ENCODE data around the gene NRG3.
"Not testable (repeated sequence)": the region's sequence is repeated elsewhere in the genome, so short reads cannot be mapped to it uniquely, and the experiment has no call there.

Gene NRG3

DNA sequence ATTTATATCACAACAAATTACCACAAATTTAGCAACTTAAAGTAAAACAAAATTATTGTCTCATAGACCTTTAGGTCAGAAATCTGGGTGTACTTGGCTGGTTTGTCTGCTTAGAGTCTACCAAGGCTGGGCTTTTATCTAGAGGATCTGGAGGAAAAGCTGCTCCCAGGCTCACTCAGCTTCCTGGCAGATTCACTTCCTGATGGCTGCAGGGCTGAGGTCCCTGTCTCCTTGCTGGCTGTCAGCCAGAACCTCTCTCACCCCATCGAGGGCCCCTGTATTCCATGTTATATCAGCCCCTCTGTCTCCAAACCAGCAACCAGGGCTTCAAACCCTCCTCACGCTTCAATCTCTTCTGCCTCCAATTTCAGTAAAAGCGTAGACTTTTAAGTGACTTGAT, 734.9 kb downstream of the NRG3 start:
- FAIRE-seq = no peak

DNA sequence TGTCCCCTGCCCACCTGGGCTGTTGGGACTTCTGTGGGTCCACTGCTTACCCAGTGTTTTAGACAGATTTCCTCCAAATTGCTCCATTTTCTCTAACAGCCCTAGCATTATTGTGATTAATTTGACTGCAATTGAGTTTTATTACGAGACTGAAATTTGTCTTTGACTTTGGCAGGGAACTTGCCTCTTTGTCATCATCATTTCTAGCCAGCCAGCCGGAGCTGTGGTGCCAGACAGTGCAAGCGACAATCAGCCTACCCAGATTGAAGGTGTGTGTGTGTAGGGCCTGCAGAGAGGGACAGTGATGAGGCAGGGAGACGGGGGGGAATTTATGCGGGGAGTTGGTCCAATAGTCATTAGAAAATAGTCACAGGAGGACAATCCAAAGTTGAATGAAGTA, 743.0 kb downstream of the NRG3 start:
- FAIRE-seq (no peak), DNase-seq (ENCODE audit: extremely low spot score, insufficient read length, low read depth) (no peak)

More for the DNA sequence above, 734.9 kb downstream of the NRG3 start:
- no peak for DNase-seq (ENCODE audit: extremely low spot score, insufficient read length, low read depth)

DNA sequence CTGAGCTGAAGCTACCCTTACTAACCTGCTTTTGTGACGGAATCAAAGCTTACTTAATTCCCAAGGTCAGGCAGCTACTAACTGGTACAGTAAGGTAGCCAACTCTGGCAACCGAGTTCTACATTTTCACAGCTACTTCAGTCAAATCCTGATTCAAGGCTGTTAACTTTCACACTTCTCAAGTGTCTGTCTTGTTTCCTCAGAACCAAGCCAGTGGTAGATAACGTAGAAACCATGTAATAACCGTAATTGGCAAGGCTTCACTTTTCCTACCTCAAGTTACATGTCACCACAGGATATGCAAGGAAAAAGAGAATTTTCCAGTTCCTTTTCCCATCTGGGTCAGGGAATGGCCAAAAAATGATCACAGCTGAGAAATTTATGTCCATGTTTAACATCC, 746.7 kb downstream of the NRG3 start:
- FAIRE-seq (no peak), DNase-seq (ENCODE audit: extremely low spot score, insufficient read length, low read depth) (no peak)

DNA sequence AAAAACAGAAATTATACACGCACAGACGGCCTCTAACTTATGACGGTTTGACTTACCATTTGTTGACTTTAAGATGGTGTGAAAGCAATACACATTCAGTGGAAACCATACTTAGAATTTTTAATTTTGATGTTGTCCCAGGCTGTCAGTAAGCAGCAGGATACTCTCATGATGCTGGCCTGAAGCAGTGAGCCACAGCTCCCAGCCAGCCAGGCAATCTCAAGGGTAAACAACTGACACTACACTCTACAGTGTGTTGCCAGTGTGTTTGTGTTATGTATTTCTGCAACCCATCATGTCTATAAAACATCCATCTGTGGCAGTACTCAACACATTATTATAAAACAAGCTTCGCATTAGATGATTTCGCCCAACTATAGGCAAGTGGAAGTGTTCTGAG, 747.5 kb downstream of the NRG3 start:
- DNase-seq (ENCODE audit: extremely low spot score, insufficient read length, low read depth) (no peak), FAIRE-seq (no peak)

DNA sequence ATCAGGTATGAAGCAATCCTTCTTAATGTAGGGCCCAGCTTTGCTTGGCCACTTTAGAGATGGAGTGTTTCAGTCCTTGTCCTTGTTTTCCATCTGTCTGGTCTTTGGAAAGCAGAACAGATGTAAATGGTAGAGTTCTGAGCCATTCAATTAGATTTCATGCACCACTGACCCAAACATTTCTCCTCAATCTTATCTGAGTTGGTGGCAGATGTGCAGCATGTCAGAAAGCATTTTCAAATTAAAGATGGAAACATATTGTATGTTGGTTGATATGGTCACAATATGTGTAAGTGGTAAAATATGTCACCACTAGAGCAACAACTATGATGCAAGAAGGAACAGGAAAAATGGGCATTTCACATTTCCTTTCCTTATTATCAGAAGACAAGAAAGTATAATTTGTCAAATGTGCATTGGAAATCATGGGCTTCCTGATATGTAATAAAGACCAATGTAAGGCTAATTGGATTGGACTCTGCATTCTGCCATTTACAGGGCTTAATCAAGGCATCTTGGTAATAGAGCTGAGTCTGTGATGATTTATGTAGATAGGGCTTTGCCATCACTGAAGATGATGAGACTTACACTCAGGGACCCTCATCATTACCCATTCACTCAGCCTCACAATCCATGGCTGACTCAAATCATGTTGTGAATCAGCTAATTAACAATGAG, 750.7 kb downstream of the NRG3 start:
- DNase-seq (ENCODE audit: extremely low spot score, insufficient read length, low read depth) (no peak), FAIRE-seq (no peak)

DNA sequence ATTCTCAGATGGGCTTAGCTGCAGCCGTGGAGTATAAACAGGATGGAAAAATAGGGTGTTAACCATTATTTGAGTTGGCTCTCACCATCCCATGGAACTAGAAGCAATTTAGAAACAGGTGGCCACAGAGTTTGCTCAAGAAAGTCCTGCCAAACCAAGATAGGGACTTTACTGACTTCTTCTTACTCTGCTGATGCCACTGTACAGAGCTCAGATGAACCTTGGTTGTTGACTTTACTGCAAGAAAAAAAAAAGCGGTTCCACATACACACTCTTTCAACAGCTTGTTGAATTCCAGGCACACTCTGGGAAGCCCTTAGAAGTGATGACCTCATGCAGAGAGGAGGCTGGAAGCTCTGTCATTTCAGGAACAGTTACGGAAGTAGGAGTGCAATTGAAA, 753.4 kb downstream of the NRG3 start:
- no peak for FAIRE-seq
- DNase-seq (ENCODE audit: extremely low spot score, insufficient read length, low read depth) = no peak

DNA sequence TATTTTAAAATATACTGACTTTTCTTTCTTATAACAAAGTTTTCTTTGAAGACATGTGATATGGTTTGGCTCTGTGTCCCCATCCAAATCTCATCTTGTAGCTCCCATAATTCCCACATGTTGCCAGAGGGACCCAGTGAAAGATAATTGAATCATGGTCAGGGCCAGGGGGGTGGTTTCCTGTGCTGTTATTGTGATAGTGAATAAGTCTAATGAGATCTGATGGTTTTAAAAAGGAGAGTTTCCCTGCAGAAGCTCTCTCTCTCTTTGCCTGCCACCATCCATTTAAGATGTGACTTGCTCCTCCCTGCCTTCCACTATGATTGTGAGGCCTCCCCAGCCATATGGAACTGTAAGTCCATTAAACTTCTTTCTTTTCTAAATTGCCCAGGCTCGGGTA, 768.1 kb downstream of the NRG3 start:
- FAIRE-seq (no peak), DNase-seq (ENCODE audit: extremely low spot score, insufficient read length, low read depth) (no peak)

DNA sequence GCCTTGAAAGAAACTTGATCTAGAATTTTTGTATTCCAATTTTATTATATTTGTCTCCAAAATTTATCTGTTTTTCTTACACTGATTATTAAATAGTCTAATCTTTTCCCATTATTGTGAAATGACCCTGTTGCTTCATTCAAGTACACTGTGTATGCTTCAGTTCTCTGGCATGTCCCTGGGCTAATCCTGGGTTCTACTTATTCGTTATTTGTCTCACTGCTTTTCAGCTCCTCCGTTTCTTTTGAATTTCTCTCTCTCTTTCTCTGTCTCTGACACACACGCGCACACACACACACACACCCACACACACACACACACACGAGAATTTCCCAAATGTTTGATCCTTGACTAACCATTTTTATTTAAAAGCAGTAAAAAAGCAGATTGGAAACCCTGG, 768.6 kb downstream of the NRG3 start:
- FAIRE-seq = no peak
- no peak for DNase-seq (ENCODE audit: extremely low spot score, insufficient read length, low read depth)

DNA sequence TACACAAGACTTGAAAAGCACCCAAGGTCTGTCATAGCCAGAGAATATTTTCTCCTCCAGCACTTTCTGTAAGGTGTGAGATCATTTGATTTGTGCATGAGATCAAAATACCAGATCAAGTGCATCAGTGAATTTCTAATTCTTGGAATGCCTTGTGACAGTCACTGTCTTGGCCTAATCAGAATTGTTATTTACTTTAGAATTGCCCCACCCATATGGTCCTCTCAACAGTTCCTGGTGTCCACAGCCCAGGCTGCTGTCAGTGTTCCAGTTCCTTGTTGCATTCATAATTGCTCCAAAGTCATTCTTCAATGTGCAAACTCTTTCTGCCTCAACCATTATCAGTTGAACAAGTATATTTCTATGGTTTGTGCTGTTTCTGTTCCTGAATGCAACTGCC, 770.2 kb downstream of the NRG3 start:
- DNase-seq (ENCODE audit: extremely low spot score, insufficient read length, low read depth) (no peak), FAIRE-seq (no peak)

DNA sequence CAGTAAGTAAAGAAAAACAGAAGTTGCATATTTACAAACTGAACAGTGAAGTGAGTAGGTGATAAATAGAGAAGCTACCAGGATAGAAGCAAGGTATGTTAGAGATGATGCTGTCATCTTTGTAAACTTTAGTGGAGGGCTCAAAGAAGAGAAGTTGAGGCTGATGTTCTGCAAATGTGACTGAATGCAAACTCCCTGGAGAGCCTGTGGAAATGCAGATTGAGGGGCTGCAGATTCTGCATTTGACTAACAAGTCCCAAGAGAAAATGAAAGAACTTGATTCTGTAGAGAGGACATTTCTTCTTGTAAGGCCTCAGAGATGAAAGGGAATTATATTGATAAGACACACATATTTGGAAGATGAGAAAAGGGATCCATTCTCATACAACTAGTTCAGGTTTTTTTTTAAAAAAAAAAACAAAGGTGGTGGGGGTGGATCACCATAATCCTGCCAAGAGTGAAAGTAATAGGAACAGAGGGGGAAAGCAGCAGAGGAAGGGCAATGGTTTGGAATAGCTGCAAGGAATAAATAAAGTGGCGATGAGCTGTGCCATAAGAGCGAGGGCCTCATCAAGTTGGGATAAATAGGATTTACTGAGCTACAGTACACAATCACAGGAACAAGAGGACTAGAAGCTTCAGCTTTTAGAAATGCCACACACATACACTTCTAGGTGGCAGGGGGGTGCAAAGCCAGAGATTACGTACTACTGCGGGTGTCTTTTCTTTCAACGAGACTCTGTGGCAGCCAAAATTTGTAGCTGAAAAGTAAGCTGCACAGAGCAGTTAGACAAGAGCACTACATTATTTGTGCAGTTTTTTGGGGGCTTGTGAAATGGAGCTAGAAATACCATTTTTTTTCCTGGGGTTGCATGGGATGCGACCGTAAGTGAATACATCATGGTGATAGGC, 778.5 kb downstream of the NRG3 start:
- FAIRE-seq = no peak
- no peak for DNase-seq (ENCODE audit: extremely low spot score, insufficient read length, low read depth)

DNA sequence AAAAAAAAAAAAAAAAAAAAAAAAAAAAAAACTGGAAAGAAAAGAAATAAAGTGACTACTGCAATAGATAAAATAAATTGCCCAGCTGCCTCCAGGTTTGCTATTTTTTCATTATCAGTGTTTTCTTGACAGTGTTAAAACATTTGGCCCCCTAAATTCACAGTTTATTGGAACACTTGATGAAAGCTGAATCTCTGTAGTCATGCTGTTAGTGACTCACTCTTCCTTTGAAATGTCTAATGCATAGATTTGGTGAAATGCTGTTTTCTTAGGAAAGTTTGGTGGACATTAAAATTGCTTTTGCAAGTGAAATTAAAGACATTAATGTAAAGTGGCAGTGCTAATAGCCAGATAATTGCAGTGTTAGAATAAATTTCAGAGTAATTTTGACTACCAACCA, 785.2 kb downstream of the NRG3 start:
- FAIRE-seq (no peak), DNase-seq (ENCODE audit: extremely low spot score, insufficient read length, low read depth) (no peak)

DNA sequence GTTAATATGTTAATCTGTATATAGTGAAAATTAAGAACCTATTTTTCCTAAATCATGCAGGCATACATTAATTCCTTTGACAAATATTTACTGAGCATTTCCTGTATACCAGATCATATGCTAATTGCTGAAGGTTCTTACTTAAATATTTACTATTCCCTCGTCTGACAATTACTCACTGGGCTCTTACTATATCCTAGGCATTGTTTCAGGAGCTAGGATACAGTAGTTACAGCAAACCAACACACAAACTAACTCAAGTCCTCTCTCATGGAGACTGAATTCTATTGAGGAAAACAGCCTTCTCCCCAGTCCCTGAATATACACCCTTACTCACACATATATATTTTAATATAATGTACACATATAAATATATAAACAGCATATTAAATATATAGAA, 786.0 kb downstream of the NRG3 start:
- DNase-seq (ENCODE audit: extremely low spot score, insufficient read length, low read depth) (no peak), FAIRE-seq (no peak)

DNA sequence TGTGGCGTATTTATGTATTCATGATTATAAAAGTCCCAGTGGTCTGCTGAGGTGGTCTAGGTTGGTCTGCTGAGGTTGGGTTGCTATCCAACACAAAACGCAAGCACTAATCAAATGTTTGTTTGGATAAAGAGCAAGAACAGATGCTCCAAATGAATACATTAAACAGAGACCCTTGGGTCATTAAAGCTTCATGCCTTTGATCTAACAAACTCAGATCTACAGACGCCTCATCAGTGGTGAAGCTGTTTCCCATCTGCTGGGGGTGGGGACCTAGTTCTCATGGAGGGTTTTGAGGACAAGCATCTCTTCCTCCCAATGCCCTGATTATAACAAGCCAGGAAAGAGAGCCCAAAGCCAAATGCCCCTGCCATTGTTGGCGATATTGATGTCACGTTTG, 786.7 kb downstream of the NRG3 start:
- FAIRE-seq (no peak), DNase-seq (ENCODE audit: extremely low spot score, insufficient read length, low read depth) (no peak)

DNA sequence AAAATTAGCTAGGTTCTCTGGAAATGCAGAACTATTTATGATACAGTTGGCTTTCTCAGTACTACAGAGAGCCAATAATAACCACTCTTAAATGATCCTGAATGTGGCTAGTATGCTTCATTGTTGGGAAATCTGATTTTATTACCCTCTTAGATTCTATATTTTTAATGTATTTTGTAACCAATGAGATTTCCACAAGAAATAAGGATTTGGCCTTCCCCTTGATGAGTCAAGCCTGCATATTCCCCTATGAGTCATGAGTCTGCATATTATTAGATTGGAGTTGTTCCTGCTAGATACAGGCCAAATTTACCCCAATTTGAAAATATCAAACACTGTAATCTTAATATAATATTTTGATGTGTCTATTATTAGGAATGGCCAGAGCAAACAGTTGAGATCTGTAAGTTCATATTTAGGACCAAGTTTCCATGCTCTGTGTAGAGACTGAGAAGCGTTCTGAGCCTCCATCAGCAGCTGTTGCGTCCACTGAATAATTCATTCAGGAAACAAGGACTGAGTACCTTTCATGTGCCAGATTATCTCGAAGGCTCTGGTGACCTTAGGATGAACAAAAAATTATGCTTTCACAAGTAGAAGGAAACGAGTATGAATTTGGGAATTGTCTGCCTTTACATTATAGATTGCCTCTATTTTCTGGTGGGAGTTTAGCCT, 793.4 kb downstream of the NRG3 start:
- DNase-seq (ENCODE audit: extremely low spot score, insufficient read length, low read depth) (no peak), FAIRE-seq (no peak)

DNA sequence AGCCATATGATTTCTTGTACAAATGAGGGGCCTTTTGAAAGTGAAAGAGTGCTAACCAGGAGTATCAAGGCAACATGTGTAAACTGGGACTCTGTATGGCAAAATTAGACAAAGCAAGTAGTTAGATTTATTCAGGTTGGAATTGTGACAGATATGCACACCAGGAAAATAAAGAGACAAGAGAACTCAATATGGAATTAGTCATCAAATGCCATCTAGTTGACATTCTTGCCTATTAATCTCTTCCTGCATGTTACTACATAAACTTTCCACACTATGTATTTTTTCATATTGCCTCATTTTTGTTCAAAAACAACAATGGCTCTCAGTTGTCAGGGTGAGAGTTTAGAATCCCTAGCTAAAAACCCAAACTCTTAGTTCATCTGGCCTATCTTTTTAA, 799.0 kb downstream of the NRG3 start:
- DNase-seq (ENCODE audit: extremely low spot score, insufficient read length, low read depth) (no peak), FAIRE-seq (no peak)

DNA sequence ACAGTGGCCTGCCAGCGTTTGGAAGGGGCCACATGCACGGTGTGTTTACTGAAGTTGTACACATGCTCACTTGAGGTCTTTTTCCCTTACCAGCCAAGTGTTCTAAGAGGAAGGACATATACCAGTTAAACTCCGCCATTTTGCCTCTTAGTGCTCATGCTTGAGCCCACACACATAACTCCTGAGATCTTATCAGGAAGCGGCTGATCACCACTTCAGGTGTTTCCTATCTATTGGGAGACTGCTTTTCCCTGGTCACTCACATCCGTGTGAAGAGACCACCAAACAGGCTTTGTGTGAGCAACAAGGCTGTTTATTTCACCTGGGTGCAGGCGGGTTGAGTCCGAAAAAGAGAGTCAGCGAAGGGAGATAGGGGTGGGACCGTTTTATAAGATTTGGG, 802.9 kb downstream of the NRG3 start:
- FAIRE-seq; DNase-seq (ENCODE audit: extremely low spot score, insufficient read length, low read depth): not testable (repeated sequence)

DNA sequence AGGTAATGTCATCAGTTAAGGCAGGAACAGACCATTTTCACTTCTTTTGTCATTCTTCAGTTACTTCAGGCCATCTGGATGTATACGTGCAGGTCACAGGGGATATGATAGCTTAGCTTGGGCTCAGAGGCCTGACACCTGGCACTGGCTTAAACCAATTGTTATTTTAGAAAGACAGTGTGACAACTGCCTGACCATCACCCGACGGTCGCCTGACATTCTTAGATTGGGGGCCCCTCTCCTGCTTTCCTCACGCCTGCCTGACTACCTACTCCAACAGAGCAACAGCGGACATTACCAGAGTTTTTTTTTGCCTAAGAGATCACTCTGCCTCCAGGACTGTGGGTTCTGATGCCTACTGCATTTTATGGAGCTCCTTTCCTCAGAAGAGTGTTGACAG, 803.5 kb downstream of the NRG3 start:
- not testable (repeated sequence) for FAIRE-seq

DNA sequence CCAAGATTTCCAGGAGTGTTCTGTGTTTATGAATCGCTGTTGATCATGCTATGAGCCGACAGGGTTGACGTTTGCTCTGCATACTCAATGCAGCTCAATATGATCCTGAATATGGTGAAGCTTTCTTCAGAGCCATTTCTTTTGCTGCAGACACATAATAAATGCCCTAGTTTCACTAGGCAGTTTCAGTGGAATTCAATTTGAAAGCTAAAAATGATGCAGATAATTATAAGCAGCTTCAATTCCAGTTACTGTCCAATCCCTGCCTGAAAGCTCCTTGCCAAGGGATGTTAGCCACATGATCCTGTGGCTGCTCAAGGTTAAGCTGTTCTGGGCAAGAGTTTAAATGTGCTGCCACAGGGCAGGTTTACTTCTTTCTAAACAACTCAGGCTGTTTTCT, 805.6 kb downstream of the NRG3 start:
- DNase-seq (ENCODE audit: extremely low spot score, insufficient read length, low read depth) = no peak
- FAIRE-seq = no peak

More for the DNA sequence above, 803.5 kb downstream of the NRG3 start:
- DNase-seq (ENCODE audit: extremely low spot score, insufficient read length, low read depth) = not testable (repeated sequence)

DNA sequence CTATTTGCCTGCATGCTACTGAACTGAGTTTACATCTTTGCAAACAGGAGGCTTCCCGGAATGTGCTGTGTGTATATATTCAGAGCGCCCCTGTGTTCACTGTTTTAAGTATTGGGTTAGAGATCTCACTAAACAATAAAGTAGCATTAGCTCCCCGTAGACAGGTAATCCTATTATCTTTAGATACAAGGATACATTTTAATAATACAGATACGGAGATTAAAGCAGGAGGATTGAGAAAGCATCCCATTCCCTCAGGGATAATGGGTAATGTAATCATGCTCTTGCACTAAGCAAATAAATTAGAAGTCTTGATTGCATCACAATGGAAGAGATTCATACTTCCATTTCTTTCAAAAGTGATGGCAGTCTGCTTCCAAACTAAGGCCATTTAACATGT, 809.0 kb downstream of the NRG3 start:
- DNase-seq (ENCODE audit: extremely low spot score, insufficient read length, low read depth) (no peak), FAIRE-seq (no peak)

DNA sequence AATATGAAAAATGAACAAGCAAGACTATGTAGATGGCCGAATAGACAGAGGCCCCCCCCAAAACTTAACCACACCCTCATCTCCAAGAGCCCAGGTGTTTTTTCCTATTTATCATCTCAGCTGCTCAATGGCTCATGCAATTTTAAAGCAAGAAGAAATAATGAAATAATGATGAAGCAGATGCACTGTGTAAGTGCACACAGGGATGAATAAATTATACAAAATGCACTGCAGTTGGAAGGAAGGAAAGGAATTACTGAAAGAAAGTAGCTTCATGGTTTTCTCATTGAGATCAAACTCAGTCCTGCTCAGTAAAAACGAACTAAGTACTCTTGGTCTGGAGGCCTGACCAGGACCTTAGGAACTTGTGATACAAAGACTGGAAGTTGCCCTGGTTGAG, 810.1 kb downstream of the NRG3 start:
- DNase-seq (ENCODE audit: extremely low spot score, insufficient read length, low read depth) (no peak), FAIRE-seq (no peak)

DNA sequence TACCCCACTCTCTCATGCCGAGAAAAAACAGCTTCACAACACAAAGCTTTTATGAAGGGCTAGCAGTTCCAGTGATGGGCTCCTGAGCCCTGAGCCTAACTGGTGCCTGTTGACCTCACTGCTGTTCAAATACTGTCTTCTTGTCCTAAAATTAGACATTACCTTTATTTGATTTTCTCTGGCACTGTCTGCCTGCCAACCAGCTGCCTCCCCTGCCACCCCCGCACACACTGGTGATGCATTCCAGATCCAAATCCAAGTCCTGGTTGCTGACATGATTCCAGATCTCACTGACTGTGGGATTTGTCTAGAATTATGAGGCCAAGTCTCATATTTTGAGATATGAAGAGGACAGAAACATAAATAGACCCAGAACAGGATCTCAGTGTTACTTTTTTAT, 816.2 kb downstream of the NRG3 start:
- FAIRE-seq (no peak), DNase-seq (ENCODE audit: extremely low spot score, insufficient read length, low read depth) (no peak)

Measured in GM18507 (cell line).